Measurements from ENCODE around the gene KSR1. TPM values are rescaled to one million over a fixed set of nuclear protein-coding genes. Genes with fewer than 3 reads are reported as not detected.
A peak's percentile ranks its signal among the peaks of the same experiment; 100 is the strongest.
"Not testable (repeated sequence)": the region's sequence is repeated elsewhere in the genome, so short reads cannot be mapped to it uniquely, and the experiment has no call there.

Gene KSR1
- total RNA-seq, 8 experiments from 2014 or later, result 11.2 to 34.1 (median 17.6) TPM

DNA sequence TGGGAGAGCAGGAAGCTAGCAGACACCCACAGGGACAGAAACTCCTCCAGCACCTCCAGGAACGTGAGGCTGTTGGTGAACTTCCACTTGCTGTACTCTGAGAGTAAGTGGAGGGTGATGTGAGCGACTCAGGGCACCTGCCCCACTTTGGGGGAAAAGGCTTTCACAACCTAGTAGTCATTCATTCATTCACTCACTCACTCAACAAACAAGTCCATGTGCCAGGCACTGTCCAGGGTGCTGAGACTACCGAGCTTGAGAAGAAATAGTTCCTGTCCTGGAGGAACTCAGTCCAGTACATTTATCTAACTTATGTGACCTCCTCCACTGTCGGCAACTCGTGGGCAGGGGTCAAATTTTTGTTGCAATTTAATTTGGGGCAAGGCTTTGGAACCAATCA is 201.4 kb downstream of the KSR1 start:
- no peak for ATAC-seq (replicated peaks in 6 of 8)
- Histone ChIP-seq H3K27ac (no peak overlapping the region), H3K4me3 (no peak overlapping the region), H3K4me1 (replicated peaks in 1 of 2) (no peaks in the 10 kb centered on the region)
- in situ Hi-C loops (cut with MboI; ENCODE audit: low pct_unique_long_range_greater_than_20kb in 2 of 9, low sequenced_read_pairs in 9 of 9, unreplicated experiment in 9 of 9), result loop anchor here in 3 of 9 experiments (5.0 to 25.0 kb wide), 4 partner anchors 85 to 217 kb away; no protein-coding TSS in a partner anchor
- 0 to 50% (median 20%) methylated on average over 1 to 4 of the region's 5 CpGs; no CpG with 5 or more reads in 3 of the 10 experiments for WGBS, 10 experiments

DNA sequence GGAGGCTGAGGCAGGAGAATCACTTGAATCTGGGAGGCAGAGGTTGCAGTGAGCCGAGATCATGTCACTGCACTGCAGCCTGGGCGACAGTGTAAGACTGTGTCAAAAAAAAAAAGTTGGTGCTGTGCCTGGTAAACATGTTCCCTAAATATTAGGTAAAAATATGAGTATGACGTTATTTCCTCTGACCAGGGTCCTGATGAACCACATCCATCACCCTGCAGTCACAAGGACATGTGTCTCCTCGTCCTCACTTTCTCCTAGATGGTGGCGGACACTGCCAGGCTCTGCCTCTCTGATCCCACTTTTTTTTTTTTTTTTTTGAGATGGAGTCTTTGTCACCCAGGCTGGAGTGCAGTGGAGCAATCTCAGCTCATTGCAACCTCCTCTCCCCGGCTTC is 203.4 kb downstream of the KSR1 start:
- WGBS, 10 experiments, result 19 to 90% (median 67%) methylated on average over 1 to 5 of the region's 6 CpGs; no CpG with 5 or more reads in 1 of the 10 experiments
- H3K4me3 ChIP-seq, result no peak overlapping the region
- no peak overlapping the region for H3K27ac ChIP-seq
- in situ Hi-C loops (cut with MboI; ENCODE audit: low pct_unique_long_range_greater_than_20kb in 2 of 9, low sequenced_read_pairs in 9 of 9, unreplicated experiment in 9 of 9), result loop anchor here in 3 of 9 experiments (5.0 to 25.0 kb wide), 4 partner anchors 83 to 215 kb away; no protein-coding TSS in a partner anchor
- H3K4me1 ChIP-seq (replicated peaks in 1 of 2), result no peaks in the 10 kb centered on the region
- ATAC-seq (replicated peaks in 6 of 8), result no peak

DNA sequence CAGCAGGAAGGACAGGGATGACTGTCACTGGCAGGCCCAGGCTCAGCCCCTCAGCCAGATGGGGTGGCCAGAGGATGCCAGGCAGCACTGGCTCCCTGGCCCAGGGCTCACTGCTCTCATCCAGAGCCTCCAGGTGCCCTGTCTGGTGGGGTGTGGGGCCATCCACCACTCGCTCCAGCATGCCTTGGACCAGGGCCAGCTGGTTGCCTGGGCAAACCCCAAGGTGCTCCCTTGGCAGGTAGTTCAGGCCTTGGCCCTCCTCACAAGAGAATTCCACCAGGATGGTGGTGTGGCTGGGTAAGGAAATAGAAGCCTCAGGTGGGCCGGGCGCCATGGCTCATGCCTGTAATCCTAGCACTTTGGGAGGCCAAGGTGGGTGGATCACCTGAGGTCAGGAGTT is 204.2 kb downstream of the KSR1 start:
- H3K27ac ChIP-seq, result no peak overlapping the region
- no peaks in the 10 kb centered on the region for H3K4me1 ChIP-seq (replicated peaks in 1 of 2)
- no peak for ATAC-seq (replicated peaks in 6 of 8)
- 67 to 80% methylated on average over 1 to 2 of the region's 3 CpGs; no CpG with 5 or more reads in 8 of the 10 experiments for WGBS, 10 experiments
- no peak overlapping the region for H3K4me3 ChIP-seq
- in situ Hi-C loops (cut with MboI; ENCODE audit: low pct_unique_long_range_greater_than_20kb in 2 of 9, low sequenced_read_pairs in 9 of 9, unreplicated experiment in 9 of 9), result loop anchor here in 2 of 9 experiments (25.0 kb wide), 2 partner anchors 102 to 202 kb away; no protein-coding TSS in a partner anchor

DNA sequence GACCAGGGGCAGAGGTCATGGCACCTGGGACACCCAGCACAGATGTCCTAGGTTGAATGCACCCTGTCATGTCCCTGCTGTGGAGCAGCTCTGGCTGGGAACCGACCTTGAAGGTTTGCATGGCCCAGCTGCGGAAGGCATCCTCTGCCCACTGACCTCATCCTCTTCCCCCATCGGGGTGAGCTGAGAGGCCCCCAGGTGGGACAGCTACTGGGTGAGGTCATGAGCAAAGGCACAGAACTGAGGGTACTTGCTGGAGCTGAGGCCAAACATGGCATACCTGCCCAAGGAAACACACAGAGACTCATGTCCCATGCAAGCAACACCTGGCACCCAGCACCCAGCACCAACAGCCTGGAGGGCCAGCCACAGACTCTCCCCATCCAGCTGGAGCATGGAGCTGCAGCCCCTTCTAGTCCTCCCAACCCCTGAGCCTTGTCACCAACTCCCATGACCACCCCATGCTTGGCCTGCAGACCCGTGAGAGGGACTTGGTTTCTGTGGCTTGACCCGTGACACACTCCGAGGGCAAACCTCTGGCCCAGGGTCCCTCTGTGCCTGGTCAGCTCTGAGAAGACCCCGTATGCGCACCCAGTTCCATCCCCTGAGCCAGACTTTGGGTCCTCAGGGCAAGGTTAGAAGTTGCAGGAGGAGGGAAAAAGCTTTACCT is 207.8 kb downstream of the KSR1 start:
- Histone ChIP-seq H3K27ac (no peak overlapping the region), H3K4me3 (no peak overlapping the region), H3K4me1 (replicated peaks in 1 of 2) (no peaks in the 10 kb centered on the region)
- WGBS, 10 experiments, result 20 to 86% (median 70%) methylated on average over 1 to 3 of the region's 8 CpGs; no CpG with 5 or more reads in 4 of the 10 experiments
- in situ Hi-C loops (cut with MboI; ENCODE audit: low pct_unique_long_range_greater_than_20kb in 2 of 9, low sequenced_read_pairs in 9 of 9, unreplicated experiment in 9 of 9), result loop anchor here in 2 of 9 experiments (25.0 kb wide), 2 partner anchors 98 to 198 kb away; no protein-coding TSS in a partner anchor
- no peak for ATAC-seq (replicated peaks in 6 of 8)

DNA sequence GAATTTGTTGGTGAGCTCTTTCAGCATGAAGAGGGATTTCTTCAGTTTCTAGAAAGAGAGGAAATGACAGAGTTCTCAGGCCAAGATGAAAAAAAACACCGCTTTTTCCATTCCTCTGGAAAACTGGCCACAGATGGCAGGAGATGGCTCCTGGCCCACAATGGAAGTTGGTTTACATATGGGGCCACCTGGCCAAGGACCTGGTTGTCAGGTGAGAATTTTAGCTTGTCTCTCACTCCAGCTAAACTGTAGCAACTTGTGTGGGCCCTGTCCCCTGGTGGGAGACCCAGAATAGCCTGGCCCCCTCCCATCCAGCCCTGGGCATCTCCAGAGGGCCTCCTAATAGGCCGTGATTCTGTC is 208.3 kb downstream of the KSR1 start:
- H3K27ac ChIP-seq, result no peak overlapping the region
- H3K4me1 ChIP-seq (replicated peaks in 1 of 2), result no peaks in the 10 kb centered on the region
- in situ Hi-C loops (cut with MboI; ENCODE audit: low pct_unique_long_range_greater_than_20kb in 2 of 9, low sequenced_read_pairs in 9 of 9, unreplicated experiment in 9 of 9), result loop anchor here in 2 of 9 experiments (25.0 kb wide), 2 partner anchors 98 to 198 kb away; no protein-coding TSS in a partner anchor
- WGBS, 10 experiments, result 17 to 100% (median 70%) methylated on average over 1 to 2 of the region's 2 CpGs; no CpG with 5 or more reads in 5 of the 10 experiments
- H3K4me3 ChIP-seq, result no peak overlapping the region
- ATAC-seq (replicated peaks in 6 of 8), result no peak

GRCh38 chr17:27665549-27665948 is 209.3 kb downstream of the KSR1 start:
- H3K4me3 ChIP-seq, result no peak overlapping the region
- no peak overlapping the region for H3K27ac ChIP-seq
- no peak for ATAC-seq (replicated peaks in 6 of 8)
- no peaks in the 10 kb centered on the region for H3K4me1 ChIP-seq (replicated peaks in 1 of 2)
- in situ Hi-C loops (cut with MboI; ENCODE audit: low pct_unique_long_range_greater_than_20kb in 2 of 9, low sequenced_read_pairs in 9 of 9, unreplicated experiment in 9 of 9), result loop anchor here in 2 of 9 experiments (25.0 kb wide), 2 partner anchors 97 to 197 kb away; no protein-coding TSS in a partner anchor
- 60 to 69% (median 60%) methylated on average over 2 to 3 of the region's 4 CpGs; no CpG with 5 or more reads in 7 of the 10 experiments for WGBS, 10 experiments

DNA sequence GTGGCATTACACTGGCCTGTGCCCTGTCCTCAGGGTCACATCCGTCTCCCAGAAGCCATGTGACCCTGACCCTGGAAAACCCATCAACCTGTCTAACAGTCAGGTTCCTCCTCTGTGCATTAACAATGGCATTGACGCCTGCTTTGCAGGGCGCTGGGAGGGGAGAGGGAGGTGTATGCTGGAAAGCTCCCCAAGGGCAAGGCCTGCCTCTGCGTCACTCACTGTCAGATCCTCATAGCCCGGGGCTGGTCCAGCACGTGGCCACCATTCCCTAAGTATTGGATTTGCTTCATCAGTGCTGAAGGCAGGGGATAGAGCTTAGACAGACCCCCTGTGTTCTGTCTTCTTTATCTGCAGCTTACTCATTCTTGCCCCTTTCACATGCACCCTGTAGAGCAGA is 210.0 kb downstream of the KSR1 start:
- H3K27ac ChIP-seq; H3K4me1 ChIP-seq (replicated peaks in 1 of 2); H3K4me3 ChIP-seq: not testable (repeated sequence)
- in situ Hi-C loops (cut with MboI; ENCODE audit: low pct_unique_long_range_greater_than_20kb in 2 of 9, low sequenced_read_pairs in 9 of 9, unreplicated experiment in 9 of 9), result loop anchor here in 2 of 9 experiments (25.0 kb wide), 2 partner anchors 96 to 196 kb away; no protein-coding TSS in a partner anchor
- ATAC-seq (replicated peaks in 6 of 8), result peak in 3 of 8 experiments; percentile 48 to 70 (median 54)
- WGBS, 10 experiments, result 20 to 60% (median 26%) methylated on average over 1 to 3 of the region's 6 CpGs; no CpG with 5 or more reads in 6 of the 10 experiments

DNA sequence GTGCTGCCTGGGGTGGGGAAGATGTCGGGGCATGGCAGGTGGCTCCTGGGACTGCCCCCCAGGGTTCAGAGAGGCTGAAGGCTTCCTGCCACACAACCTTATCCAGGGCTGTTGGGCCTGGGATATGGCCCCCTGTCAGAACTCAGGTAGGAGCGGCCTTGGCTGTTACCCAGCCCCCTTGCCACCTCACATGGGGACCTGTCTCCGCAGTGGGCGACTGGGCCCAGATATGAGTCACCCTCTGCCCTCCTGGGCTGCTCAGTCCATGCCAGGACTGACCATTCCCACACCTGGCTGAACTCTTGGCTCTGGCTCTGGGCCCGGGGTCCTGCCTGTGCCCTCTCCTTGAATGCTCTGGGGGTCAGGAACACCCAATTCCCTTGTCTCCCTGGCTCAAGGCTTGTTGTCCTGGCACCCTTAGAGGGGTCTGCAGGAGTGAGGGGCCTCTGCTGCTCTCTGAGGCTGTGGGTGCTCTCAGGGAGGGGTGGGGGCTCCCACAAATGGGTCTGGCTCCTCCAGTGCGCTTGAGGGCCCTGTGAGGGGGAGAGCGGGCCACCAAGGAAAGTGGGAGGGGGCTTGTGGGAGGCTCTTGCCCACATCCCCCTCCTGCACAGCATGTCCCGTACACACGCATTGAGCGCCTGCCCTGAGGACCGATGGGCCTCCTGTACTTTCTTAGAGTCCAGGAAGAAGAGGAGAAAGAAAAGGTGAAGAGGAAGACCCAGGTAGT is 210.7 kb downstream of the KSR1 start:
- Histone ChIP-seq H3K4me1 (replicated peaks in 1 of 2) (no peaks in the 10 kb centered on the region), H3K4me3 (no peak overlapping the region), H3K27ac (no peak overlapping the region)
- ATAC-seq (replicated peaks in 6 of 8), result no peak
- in situ Hi-C loops (cut with MboI; ENCODE audit: low pct_unique_long_range_greater_than_20kb in 2 of 9, low sequenced_read_pairs in 9 of 9, unreplicated experiment in 9 of 9), result loop anchor here in 2 of 9 experiments (25.0 kb wide), 2 partner anchors 95 to 195 kb away; no protein-coding TSS in a partner anchor
- WGBS, 10 experiments, result 17 to 60% (median 40%) methylated on average over 1 to 3 of the region's 11 CpGs; no CpG with 5 or more reads in 7 of the 10 experiments

DNA sequence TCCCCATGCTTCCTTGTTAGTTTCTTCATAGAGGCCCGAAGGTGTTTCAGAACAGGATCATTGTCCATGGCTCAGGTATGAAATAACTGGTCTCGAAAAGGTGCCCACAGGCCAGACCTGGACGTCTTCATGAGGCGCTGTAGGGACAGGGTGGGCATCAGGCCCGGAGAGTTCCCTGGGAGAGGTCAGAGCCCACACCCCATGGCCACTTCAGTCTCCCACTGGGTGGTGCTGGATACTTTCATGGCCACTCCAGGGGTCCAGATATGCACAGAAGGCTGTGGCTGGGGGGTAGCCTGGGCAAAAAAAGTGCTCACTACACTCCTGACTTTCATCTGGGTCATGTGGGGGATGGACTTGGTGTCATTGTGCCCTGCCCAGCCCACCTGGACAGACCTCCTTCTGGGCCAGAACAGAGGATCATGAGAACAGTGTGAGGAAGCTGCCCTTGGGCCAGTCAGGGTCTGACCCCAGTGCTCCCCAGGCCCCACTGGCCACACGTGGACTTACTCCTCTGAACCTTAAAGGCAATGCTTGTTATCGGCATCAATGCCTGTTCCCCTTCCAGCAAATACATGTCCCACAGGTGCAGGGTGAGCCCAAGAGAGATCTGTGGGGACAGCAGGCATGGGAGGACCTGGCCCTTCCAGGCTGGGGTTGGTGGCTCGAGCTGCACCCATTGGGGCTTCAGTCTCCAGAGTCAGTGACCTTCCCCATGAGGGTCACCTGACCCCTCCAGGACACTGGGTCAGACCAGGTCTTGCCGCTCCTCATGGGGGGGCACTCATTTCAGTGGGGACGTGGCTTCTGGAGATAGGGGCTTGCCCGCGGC is 211.6 kb downstream of the KSR1 start:
- WGBS, 10 experiments, result 49 to 93% (median 80%) methylated on average over 1 to 5 of the region's 12 CpGs; no CpG with 5 or more reads in 6 of the 10 experiments
- no peak overlapping the region for H3K27ac ChIP-seq
- ATAC-seq (replicated peaks in 6 of 8), result no peak
- H3K4me1 ChIP-seq (replicated peaks in 1 of 2), result no peaks in the 10 kb centered on the region
- no peak overlapping the region for H3K4me3 ChIP-seq
- in situ Hi-C loops (cut with MboI; ENCODE audit: low pct_unique_long_range_greater_than_20kb in 2 of 9, low sequenced_read_pairs in 9 of 9, unreplicated experiment in 9 of 9), result loop anchor here in 2 of 9 experiments (25.0 kb wide), 2 partner anchors 94 to 194 kb away; no protein-coding TSS in a partner anchor

- no peak for ATAC-seq (replicated peaks in 6 of 8)
- 0 to 80% (median 17%) methylated on average over 1 of the region's 2 CpGs; no CpG with 5 or more reads in 7 of the 10 experiments for WGBS, 10 experiments
- H3K4me3 ChIP-seq, result no peak overlapping the region
- in situ Hi-C loops (cut with MboI; ENCODE audit: low pct_unique_long_range_greater_than_20kb in 2 of 9, low sequenced_read_pairs in 9 of 9, unreplicated experiment in 9 of 9), result loop anchor here in 2 of 9 experiments (25.0 kb wide), 2 partner anchors 94 to 194 kb away; no protein-coding TSS in a partner anchor
- no peak overlapping the region for H3K27ac ChIP-seq
- no peaks in the 10 kb centered on the region for H3K4me1 ChIP-seq (replicated peaks in 1 of 2)
Observed at GRCh38 chr17:27668488-27668823, 212.2 kb downstream of the KSR1 start.

DNA sequence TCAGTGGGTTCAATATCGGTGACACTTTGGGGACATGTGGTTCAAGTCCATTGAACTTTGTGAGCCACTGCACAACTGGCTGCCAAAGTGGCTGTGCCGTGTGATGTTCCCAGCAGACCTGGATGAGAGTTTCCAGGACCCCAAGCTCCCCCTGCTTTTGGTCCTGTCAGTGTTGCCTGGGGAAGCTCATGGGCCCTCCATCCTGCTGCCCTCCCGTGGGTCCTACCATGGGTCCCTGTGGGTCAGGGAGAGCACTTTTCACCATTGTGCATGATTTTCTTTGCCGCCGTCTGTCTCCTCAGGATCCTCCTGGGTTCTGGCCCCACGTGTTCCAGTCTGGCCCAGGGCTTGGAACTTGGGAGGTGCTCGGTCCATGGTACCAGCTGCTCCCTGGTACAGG is 212.9 kb downstream of the KSR1 start:
- no peak overlapping the region for H3K27ac ChIP-seq
- ATAC-seq (replicated peaks in 6 of 8), result no peak
- no peak overlapping the region for H3K4me3 ChIP-seq
- H3K4me1 ChIP-seq (replicated peaks in 1 of 2), result no peaks in the 10 kb centered on the region
- in situ Hi-C loops (cut with MboI; ENCODE audit: low pct_unique_long_range_greater_than_20kb in 2 of 9, low sequenced_read_pairs in 9 of 9, unreplicated experiment in 9 of 9), result loop anchor here in 2 of 9 experiments (25.0 kb wide), 2 partner anchors 93 to 193 kb away; no protein-coding TSS in a partner anchor
- 43 to 100% (median 60%) methylated on average over 1 to 4 of the region's 7 CpGs; no CpG with 5 or more reads in 3 of the 10 experiments for WGBS, 10 experiments

DNA sequence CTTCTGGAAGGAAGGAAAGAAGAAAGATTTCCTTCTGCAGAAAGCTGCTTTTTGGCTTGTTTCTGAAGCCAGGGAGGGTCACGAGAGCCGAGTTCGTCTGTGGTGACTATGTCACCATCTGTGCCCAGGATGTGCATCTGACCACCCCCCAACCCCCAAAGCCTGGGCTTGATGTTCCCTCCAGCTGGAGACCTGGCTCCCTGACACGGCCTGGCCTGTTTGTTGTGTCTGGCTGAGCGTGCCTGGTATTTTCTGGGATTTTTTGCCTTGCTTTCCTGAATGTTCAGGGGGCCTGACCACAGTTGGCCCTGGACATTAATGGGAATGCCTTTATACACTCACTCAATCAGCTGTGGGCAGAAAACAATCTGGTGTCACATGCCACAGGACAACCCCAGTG is 213.6 kb downstream of the KSR1 start:
- Histone ChIP-seq H3K27ac (no peak overlapping the region), H3K4me1 (replicated peaks in 1 of 2) (no peaks in the 10 kb centered on the region), H3K4me3 (no peak overlapping the region)
- no peak for ATAC-seq (replicated peaks in 6 of 8)
- in situ Hi-C loops (cut with MboI; ENCODE audit: low pct_unique_long_range_greater_than_20kb in 2 of 9, low sequenced_read_pairs in 9 of 9, unreplicated experiment in 9 of 9), result loop anchor here in 2 of 9 experiments (25.0 kb wide), 2 partner anchors 92 to 192 kb away; no protein-coding TSS in a partner anchor
- WGBS, 10 experiments, result 13 to 80% (median 75%) methylated on average over 1 to 3 of the region's 5 CpGs; no CpG with 5 or more reads in 7 of the 10 experiments
